Neuronal stem cell (in vitro differentiated cells): Measurements from ENCODE around the gene MYPN.

Experiments
- DNase-seq: peaks from one replicate; pipeline ENCODE4 v3.0.0-alpha.2; 2013; ENCODE audit warnings: low spot score
- H2AFZ ChIP-seq: one replicate; pipeline ENCODE4 v1.6.1; 2013; ENCODE audit warnings: mild to moderate bottlenecking, low read length, inconsistent platforms
- H2AK5ac ChIP-seq: 2 replicates; pipeline ENCODE4 v1.6.1; 2013; ENCODE audit warnings: low read depth, mild to moderate bottlenecking, inconsistent platforms, low read length, moderate library complexity, mixed read lengths
- H2BK120ac ChIP-seq: 2 replicates; pipeline ENCODE4 v1.6.1; 2013; ENCODE audit warnings: low read depth, mild to moderate bottlenecking, inconsistent platforms, low read length, moderate library complexity, mixed read lengths
- H2BK12ac ChIP-seq: one replicate; pipeline ENCODE4 v1.6.1; 2013; ENCODE audit warnings: low read length, inconsistent platforms
- H2BK15ac ChIP-seq: 2 replicates; pipeline ENCODE4 v1.6.1; 2013; ENCODE audit warnings: mild to moderate bottlenecking, low read length, inconsistent platforms, mixed read lengths
- H2BK5ac ChIP-seq: one replicate; pipeline ENCODE4 v1.6.1; 2013; ENCODE audit warnings: inconsistent platforms, mild to moderate bottlenecking, low read length, moderate library complexity
- H3K14ac ChIP-seq: one replicate; pipeline ENCODE4 v1.6.1; 2013; ENCODE audit warnings: low read length, inconsistent platforms
- H3K18ac ChIP-seq: 2 replicates; pipeline ENCODE4 v1.6.1; 2013; ENCODE audit warnings: low read length, inconsistent platforms
- H3K23ac ChIP-seq: 2 replicates; pipeline ENCODE4 v1.6.1; 2013; ENCODE audit warnings: low read depth, mild to moderate bottlenecking, mixed read lengths, low read length, inconsistent platforms; ENCODE audit not compliant: poor library complexity
- H3K27ac ChIP-seq: replicated peaks from 3 replicates; pipeline ENCODE4 v1.5.1; 2013; ENCODE audit warnings: low read length, inconsistent platforms
- H3K27me3 ChIP-seq, 3 experiments: 2 replicates each; pipeline ENCODE4 v1.6.1; 2013; ENCODE audit warnings: low read length in 3 of 3, mild to moderate bottlenecking in 2 of 3, inconsistent platforms in 1 of 3, low read depth in 1 of 3, mixed read lengths in 1 of 3, moderate library complexity in 1 of 3; ENCODE audit not compliant: control insufficient read depth in 3 of 3, insufficient read depth in 3 of 3
- H3K36me3 ChIP-seq, 2 donors: replicated peaks in 1 of 2; 2 replicates each; pipeline ENCODE4 v1.6.1; 2013; ENCODE audit warnings: low read length in 2 of 2; ENCODE audit not compliant: control insufficient read depth in 2 of 2, insufficient read depth in 2 of 2
- H3K4ac ChIP-seq: 2 replicates; pipeline ENCODE4 v1.6.1; 2013; ENCODE audit warnings: inconsistent platforms, mild to moderate bottlenecking, low read length, moderate library complexity
- H3K4me1 ChIP-seq, 2 donors: 1 replicate in 1 of 2; 2 replicates in 1 of 2; pipeline ENCODE4 v1.6.1; 2013; ENCODE audit warnings: low read length in 2 of 2, low read depth in 1 of 2; ENCODE audit not compliant: control insufficient read depth in 2 of 2, insufficient read depth in 1 of 2
- H3K4me2 ChIP-seq: one replicate; pipeline ENCODE4 v1.6.1; 2013; ENCODE audit warnings: mild to moderate bottlenecking, low read length, inconsistent platforms; ENCODE audit not compliant: insufficient read depth, poor library complexity, severe bottlenecking
- H3K4me3 ChIP-seq, 2 donors: 2 replicates each; pipeline ENCODE4 v1.5.1; 2013; ENCODE audit warnings: low read length in 2 of 2, mild to moderate bottlenecking in 2 of 2, inconsistent platforms in 1 of 2, moderate library complexity in 1 of 2
- H3K79me1 ChIP-seq: one replicate; pipeline ENCODE4 v1.6.1; 2013; ENCODE audit warnings: low read depth, mild to moderate bottlenecking, inconsistent platforms, low read length, moderate library complexity
- H3K9ac ChIP-seq: one replicate; pipeline ENCODE4 v1.6.1; 2013; ENCODE audit warnings: mild to moderate bottlenecking, low read depth, low read length, inconsistent platforms; ENCODE audit not compliant: poor library complexity
- H3K9me3 ChIP-seq, 2 donors: replicated peaks in 1 of 2; 2 replicates each; pipeline versions ENCODE3 to v1.6.1; 2013; ENCODE audit warnings: low read length in 2 of 2, mild to moderate bottlenecking in 2 of 2, inconsistent platforms in 1 of 2, low read depth in 1 of 2, mixed read lengths in 1 of 2, moderate library complexity in 1 of 2; ENCODE audit not compliant: control insufficient read depth in 2 of 2, insufficient read depth in 1 of 2
- H4K8ac ChIP-seq: one replicate; pipeline ENCODE4 v1.6.1; 2013; ENCODE audit warnings: low read depth, mild to moderate bottlenecking, inconsistent platforms, low read length, moderate library complexity
- H4K91ac ChIP-seq: one replicate; pipeline ENCODE4 v1.6.1; 2013; ENCODE audit warnings: low read length, low read depth, mild to moderate bottlenecking, inconsistent platforms; ENCODE audit not compliant: poor library complexity
- WGBS, 2 donors: extraction: QIAGEN DNeasy Blood & Tissue Kit; methylation state at CpG; one replicate each; pipeline ENCODE4 v1.1.7; 2013; ENCODE audit warnings: missing lambda C conversion rate in 2 of 2, mixed read lengths in 1 of 2; ENCODE audit not compliant: insufficient read length in 2 of 2, insufficient replicate concordance in 1 of 2; ENCODE audit errors: extremely low coverage in 2 of 2; 5-methylcytosine and 5-hydroxymethylcytosine counted together

The MYPN gene

DNA sequence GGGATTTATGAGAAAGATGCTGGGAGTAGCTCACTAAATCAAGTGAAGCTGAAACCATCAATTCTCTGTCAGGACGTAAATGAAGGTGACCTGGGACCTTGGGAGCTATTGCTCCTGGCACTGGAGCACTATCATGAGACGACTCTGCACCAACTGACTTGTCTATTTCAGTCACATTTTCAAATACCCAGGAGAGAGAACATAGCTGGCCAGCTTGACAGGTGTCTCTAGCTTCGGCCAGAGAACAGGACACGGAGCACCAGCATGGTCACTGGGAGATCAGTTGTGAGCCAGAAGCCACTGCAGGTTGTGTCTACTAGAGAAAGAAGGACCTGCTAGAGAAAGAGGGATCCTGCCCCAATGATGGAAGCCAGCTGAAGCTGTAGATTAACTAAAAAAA is 140.0 kb downstream of the MYPN start:
- peaks cover 0 to 37% (median 0%) of the 10 kb centered on the region in 3 experiments for H3K27me3 ChIP-seq
- H3K23ac ChIP-seq: no peak overlapping the region
- H3K9me3 ChIP-seq: no peaks in the 10 kb centered on the region
- H2BK15ac ChIP-seq: no peak overlapping the region
- no peak for DNase-seq
- H3K36me3 ChIP-seq: no peaks in the 10 kb centered on the region
- peaks cover 0 to 11% of the 10 kb centered on the region in 2 donors for H3K4me1 ChIP-seq
- no peak overlapping the region for H3K14ac ChIP-seq
- H2AK5ac ChIP-seq: peak overlapping the region; percentile 26
- no peak overlapping the region for H3K4me2 ChIP-seq
- no peak overlapping the region for H3K9ac ChIP-seq
- H2BK120ac ChIP-seq: no peak overlapping the region
- no CpG with 5 or more reads among the region's 4 CpGs for WGBS, 2 donors
- no peak overlapping the region for H3K4ac ChIP-seq
- H2BK12ac ChIP-seq: no peak overlapping the region
- H3K18ac ChIP-seq: no peak overlapping the region
- H2BK5ac ChIP-seq: no peak overlapping the region
- H3K79me1 ChIP-seq: no peaks in the 10 kb centered on the region
- H3K27ac ChIP-seq: no peak overlapping the region
- H4K91ac ChIP-seq: no peak overlapping the region
- H2AFZ ChIP-seq: no peak overlapping the region
- H4K8ac ChIP-seq: no peak overlapping the region
- no peak overlapping the region for H3K4me3 ChIP-seq

DNA sequence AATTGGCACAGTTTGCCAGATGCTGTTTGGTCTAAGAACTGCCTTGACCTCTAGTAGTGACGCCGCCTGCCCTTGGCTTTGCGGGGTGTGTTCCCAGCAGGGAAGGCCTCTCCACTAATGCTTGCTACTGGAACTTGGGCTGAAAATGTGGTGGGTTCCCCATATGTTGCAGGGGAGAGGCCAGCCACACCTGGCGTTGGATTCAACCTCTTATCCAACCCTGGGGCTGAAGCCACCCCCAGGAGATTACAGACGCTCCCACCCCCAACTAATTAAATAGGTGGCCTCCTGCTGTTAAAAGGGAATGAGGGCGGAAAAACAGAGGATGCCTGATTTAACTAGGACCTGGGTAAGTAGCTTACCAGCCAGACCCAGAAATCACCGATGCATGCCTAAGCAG is 141.9 kb downstream of the MYPN start:
- peaks cover 0 to 37% (median 0%) of the 10 kb centered on the region in 3 experiments for H3K27me3 ChIP-seq
- H3K9ac ChIP-seq: no peak overlapping the region
- no peak overlapping the region for H3K23ac ChIP-seq
- no peaks in the 10 kb centered on the region for H3K36me3 ChIP-seq
- H3K4me1 ChIP-seq: peaks cover 0 to 11% of the 10 kb centered on the region in 2 donors
- H3K4ac ChIP-seq: no peak overlapping the region
- no peak overlapping the region for H4K91ac ChIP-seq
- H4K8ac ChIP-seq: no peak overlapping the region
- DNase-seq: no peak
- H2BK15ac ChIP-seq: no peak overlapping the region
- H2BK120ac ChIP-seq: no peak overlapping the region
- no peak overlapping the region for H3K4me2 ChIP-seq
- H2AK5ac ChIP-seq: no peak overlapping the region
- no peak overlapping the region for H3K4me3 ChIP-seq
- H3K79me1 ChIP-seq: no peaks in the 10 kb centered on the region
- no peaks in the 10 kb centered on the region for H3K9me3 ChIP-seq
- H2BK5ac ChIP-seq: no peak overlapping the region
- H3K14ac ChIP-seq: no peak overlapping the region
- WGBS, 2 donors: no CpG with 5 or more reads among the region's 7 CpGs
- no peak overlapping the region for H2AFZ ChIP-seq
- H3K27ac ChIP-seq: peak overlapping the region; percentile 7
- H2BK12ac ChIP-seq: no peak overlapping the region
- no peak overlapping the region for H3K18ac ChIP-seq

DNA sequence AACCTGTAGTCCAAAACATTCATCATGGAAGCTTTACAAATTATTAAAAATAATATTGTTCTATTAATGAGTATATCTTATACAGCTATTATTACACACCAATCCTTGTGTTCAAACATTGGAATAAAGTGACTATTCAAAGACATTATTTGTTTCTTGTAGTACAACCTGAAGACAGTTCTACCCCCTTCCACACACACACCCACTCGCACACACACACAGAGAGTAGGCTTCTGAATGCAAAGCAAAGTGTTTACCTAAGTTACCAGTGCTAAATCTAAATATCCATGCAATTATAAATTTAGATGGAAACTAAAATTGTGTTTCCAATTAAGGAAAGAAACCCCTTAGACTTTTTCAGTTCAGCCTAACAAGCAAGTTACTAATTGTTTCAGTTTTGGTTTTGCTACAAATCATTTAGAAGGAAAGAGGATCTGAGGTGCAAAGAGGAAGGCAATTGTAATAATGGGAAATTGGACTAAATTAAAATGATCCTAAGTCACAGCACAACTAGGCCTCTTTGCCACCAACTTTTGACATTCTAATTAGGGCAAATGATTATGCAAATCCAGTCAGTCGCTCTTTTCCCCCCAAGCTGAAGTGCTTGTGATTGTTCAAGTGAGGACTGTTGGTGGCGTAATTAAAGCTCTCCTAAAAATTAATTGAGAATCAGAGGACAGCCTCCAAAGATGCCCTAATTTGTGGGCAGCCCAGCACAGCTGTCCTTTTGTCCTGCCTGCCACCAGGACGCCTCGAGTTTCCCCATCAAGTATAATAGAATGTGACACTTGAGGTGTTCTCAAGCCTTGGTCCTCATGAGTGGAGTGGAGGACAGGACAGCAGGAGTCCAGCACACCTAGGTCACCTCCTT is 142.6 kb downstream of the MYPN start:
- Histone ChIP-seq H3K18ac (no peak overlapping the region), H4K8ac (no peak overlapping the region), H3K36me3 (no peaks in the 10 kb centered on the region), H2BK5ac (no peak overlapping the region), H3K4me1 (peaks cover 0 to 11% of the 10 kb centered on the region in 2 donors), H3K4ac (no peak overlapping the region), H3K14ac (no peak overlapping the region), H3K27ac (no peak overlapping the region), H3K4me3 (no peak overlapping the region), H2BK120ac (no peak overlapping the region), H3K79me1 (no peaks in the 10 kb centered on the region), H3K4me2 (no peak overlapping the region), H2AK5ac (no peak overlapping the region), H3K9ac (no peak overlapping the region), H3K9me3 (no peaks in the 10 kb centered on the region), H3K27me3 (peaks cover 0 to 40% (median 0%) of the 10 kb centered on the region in 3 experiments), H2BK15ac (no peak overlapping the region), H2AFZ (no peak overlapping the region), H4K91ac (no peak overlapping the region), H2BK12ac (no peak overlapping the region), H3K23ac (no peak overlapping the region)
- WGBS, 2 donors: no CpG with 5 or more reads among the region's 5 CpGs
- no peak for DNase-seq

DNA sequence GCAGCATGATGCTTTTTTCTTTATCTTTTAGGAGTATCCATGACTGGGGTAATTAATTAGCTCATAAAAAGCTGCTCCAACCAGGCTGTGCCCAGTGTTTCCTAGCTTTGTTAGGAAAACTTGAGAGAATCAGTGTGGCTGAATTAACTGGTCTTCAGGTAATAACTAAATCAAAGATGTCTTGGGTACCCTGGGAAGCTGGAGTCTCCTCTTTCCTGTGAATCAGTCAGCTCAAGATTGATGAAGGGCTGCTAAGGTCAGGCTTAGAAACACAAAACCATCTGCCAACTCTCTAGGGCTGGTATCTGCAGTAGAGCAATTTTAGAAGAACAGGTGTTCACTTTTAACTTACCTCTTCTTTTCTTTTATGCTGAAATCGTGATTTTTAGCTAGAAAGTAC is 144.1 kb downstream of the MYPN start:
- no peak overlapping the region for H3K4me2 ChIP-seq
- H3K14ac ChIP-seq: no peak overlapping the region
- no peak overlapping the region for H4K91ac ChIP-seq
- peaks cover 0 to 43% (median 0%) of the 10 kb centered on the region in 3 experiments for H3K27me3 ChIP-seq
- no peak overlapping the region for H3K4me3 ChIP-seq
- no peak overlapping the region for H4K8ac ChIP-seq
- no peaks in the 10 kb centered on the region for H3K36me3 ChIP-seq
- H2AK5ac ChIP-seq: no peak overlapping the region
- no peak overlapping the region for H2BK12ac ChIP-seq
- H3K18ac ChIP-seq: no peak overlapping the region
- no peak overlapping the region for H2BK5ac ChIP-seq
- no peaks in the 10 kb centered on the region for H3K9me3 ChIP-seq
- no peak for DNase-seq
- no peak overlapping the region for H2BK15ac ChIP-seq
- no peaks in the 10 kb centered on the region for H3K79me1 ChIP-seq
- H3K23ac ChIP-seq: no peak overlapping the region
- peaks cover 0 to 11% of the 10 kb centered on the region in 2 donors for H3K4me1 ChIP-seq
- no CpG with 5 or more reads among the region's 1 CpG for WGBS, 2 donors
- H3K4ac ChIP-seq: no peak overlapping the region
- H2BK120ac ChIP-seq: no peak overlapping the region
- H2AFZ ChIP-seq: no peak overlapping the region
- H3K9ac ChIP-seq: no peak overlapping the region
- H3K27ac ChIP-seq: no peak overlapping the region
